GM18526 (cell line): ENCODE data around the gene NRDC.

ENCODE experiments used
- POLR2A ChIP-seq: IDR thresholded peaks from 3 replicates; pipeline ENCODE4 v1.6.1; 2011; ENCODE audit not compliant: insufficient read length; ENCODE audit errors: extremely low read depth

Gene NRDC

GRCh38 chr1:51902456-51902855 is 23.9 kb upstream of the NRDC start:
- TF ChIP-seq POLR2A = no peak

GRCh38 chr1:51901151-51901550 is 22.6 kb upstream of the NRDC start:
- TF ChIP-seq POLR2A = no peak

- TF ChIP-seq POLR2A = no peak
Measured at GRCh38 chr1:51899022-51899421, 20.5 kb upstream of the NRDC start.

- TF ChIP-seq POLR2A = no peak
Measured at GRCh38 chr1:51898090-51898734, 19.7 kb upstream of the NRDC start.

GRCh38 chr1:51897699-51898031 is 19.1 kb upstream of the NRDC start:
- no peak for TF ChIP-seq POLR2A

GRCh38 chr1:51878308-51878615 is 265 bp downstream of the NRDC start:
- TF ChIP-seq POLR2A = no peak

GRCh38 chr1:51877434-51878307 is 856 bp downstream of the NRDC start:
- TF ChIP-seq POLR2A = no peak

- no peak for TF ChIP-seq POLR2A
Measured at GRCh38 chr1:51875836-51876235, 2.7 kb downstream of the NRDC start.

- no peak for TF ChIP-seq POLR2A
Measured at GRCh38 chr1:51875291-51875772, 3.2 kb downstream of the NRDC start.

GRCh38 chr1:51871351-51871975 is 7.1 kb downstream of the NRDC start:
- no peak for TF ChIP-seq POLR2A

GRCh38 chr1:51870603-51871350 is 7.8 kb downstream of the NRDC start:
- TF ChIP-seq POLR2A = no peak

GRCh38 chr1:51867479-51868232 is 10.9 kb downstream of the NRDC start:
- TF ChIP-seq POLR2A = no peak

- no peak for TF ChIP-seq POLR2A
Measured at GRCh38 chr1:51863384-51863783, 15.1 kb downstream of the NRDC start.

GRCh38 chr1:51861669-51862068 is 16.9 kb downstream of the NRDC start:
- TF ChIP-seq POLR2A = no peak

GRCh38 chr1:51859735-51860134 is 18.8 kb downstream of the NRDC start:
- TF ChIP-seq POLR2A = no peak
